HFF-Myc (cell line): Measurements from ENCODE around the gene ARHGAP23.

Experiments used
- DNase-seq: peaks from one replicate; pipeline ENCODE4 v3.0.0-alpha.2; 2011; ENCODE audit warnings: low read depth; ENCODE audit errors: extremely low read depth
- H3K4me3 ChIP-seq: replicated peaks from 2 replicates; pipeline ENCODE4 v1.5.1; 2011; ENCODE audit warnings: low read depth, mild to moderate bottlenecking, control low read depth, low read length
- CTCF ChIP-seq: IDR thresholded peaks from 2 replicates; pipeline ENCODE4 v1.5.1; 2012; ENCODE audit warnings: mild to moderate bottlenecking, low read depth, low read length, control low read depth; ENCODE audit errors: missing control alignments

Gene ARHGAP23

DNA sequence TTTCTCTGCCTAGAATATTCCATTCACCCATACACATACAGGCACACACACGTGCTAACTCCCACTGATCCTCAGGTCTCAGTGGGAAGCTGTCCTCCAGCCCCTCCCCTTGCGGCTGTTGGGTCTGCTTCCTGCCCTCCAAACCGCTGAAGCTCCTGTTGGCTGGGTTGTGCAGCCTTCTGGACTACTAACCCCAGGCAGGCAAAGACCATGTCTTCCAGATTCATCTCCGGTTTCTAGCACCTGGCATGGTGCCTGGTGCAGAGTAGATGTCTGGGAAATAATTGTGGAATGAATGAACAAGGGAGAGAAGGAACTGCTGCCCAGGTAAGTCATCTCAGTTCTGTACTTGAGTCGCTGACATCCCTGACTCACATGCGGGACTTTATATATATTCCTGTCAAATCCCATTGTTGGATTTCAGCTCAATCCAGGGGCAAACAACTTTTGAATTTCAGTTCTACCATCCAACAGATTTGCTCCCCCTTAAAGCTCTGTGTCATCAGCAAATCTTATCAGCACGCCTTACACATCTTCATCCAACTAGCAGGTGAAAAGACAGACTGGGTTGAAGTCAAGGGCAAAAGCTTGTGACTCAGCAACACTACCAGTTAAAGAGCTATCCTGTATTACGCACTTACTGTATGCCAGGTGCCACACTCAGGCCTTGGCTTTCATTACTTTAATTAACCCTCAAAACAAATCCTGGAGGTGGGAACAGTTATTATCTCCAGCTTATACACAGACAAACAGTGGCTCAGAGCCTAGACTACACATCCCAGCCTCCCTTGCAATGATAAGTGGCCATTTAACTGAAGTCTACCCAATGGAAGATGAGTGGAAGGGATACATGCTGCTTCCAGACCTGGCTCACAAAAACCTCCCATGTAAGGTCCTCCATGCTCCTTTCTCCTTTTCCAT lies 126.4 kb downstream of the ARHGAP23 start:
- DNase-seq: no peak
- no peak overlapping the region for H3K4me3 ChIP-seq
- TF ChIP-seq CTCF: no peak

GRCh38 chr17:38556239-38556638 lies 128.0 kb downstream of the ARHGAP23 start:
- no peak for TF ChIP-seq CTCF
- DNase-seq: no peak
- no peak overlapping the region for H3K4me3 ChIP-seq

- no peak overlapping the region for H3K4me3 ChIP-seq
- DNase-seq: no peak
- TF ChIP-seq CTCF: no peak
Measured at GRCh38 chr17:38557396-38557795, 129.1 kb downstream of the ARHGAP23 start.

- peak; percentile 65 for DNase-seq
- H3K4me3 ChIP-seq: peak overlapping the region; percentile 30
- TF ChIP-seq CTCF: peak; percentile 91
Measured at GRCh38 chr17:38557836-38558727, 129.8 kb downstream of the ARHGAP23 start.

- H3K4me3 ChIP-seq: peak overlapping the region; percentile 30
- DNase-seq: no peak
- no peak for TF ChIP-seq CTCF
Measured at GRCh38 chr17:38558728-38559050, 130.4 kb downstream of the ARHGAP23 start.

- DNase-seq: no peak
- TF ChIP-seq CTCF: no peak
- peak overlapping the region; percentile 30 for H3K4me3 ChIP-seq
Measured at GRCh38 chr17:38559051-38559879, 131.0 kb downstream of the ARHGAP23 start.
